Raji (cell line): Measurements from ENCODE around the gene TRPT1.

Experiments used
- POLR2A ChIP-seq: IDR thresholded peaks from 2 replicates; pipeline ENCODE4 v1.6.1; 2011; ENCODE audit warnings: low read depth, low read length, control low read depth; ENCODE audit not compliant: insufficient read depth

TRPT1 gene

DNA sequence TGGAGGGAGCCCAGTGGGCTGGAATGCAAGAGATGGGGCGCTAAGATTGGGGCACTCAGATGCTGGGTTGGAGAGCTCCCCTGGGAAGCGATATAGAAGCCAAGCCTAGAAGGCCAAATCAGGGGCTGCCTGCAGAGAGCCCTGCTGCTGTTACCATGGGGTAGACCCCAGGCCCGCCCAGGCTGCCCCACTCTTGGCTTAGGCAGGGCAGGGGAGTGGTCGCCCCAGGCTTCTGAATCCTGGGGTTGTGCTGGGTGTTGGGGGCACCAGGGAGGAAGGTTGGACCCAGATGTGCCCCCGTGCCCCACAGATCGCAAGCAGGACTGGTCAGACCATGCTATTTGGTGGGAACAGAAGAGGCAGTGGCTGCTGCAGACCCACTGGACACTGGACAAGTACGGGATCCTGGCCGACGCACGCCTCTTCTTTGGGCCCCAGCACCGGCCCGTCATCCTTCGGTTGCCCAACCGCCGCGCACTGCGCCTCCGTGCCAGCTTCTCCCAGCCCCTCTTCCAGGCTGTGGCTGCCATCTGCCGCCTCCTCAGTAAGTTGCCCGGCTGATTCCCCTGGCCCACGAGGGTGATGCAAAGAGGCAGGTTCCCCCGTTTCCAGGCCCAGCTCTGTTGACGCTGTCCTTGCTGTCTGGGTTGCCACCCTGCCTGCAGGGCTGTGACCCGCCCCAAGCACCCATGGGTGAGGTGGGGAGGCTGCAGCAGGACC lies 15.5 kb downstream of the TRPT1 start:
- TF ChIP-seq POLR2A: no peak

- no peak for TF ChIP-seq POLR2A
Observed at GRCh38 chr11:64209563-64209843, 16.5 kb downstream of the TRPT1 start.

GRCh38 chr11:64208796-64209562 lies 17.0 kb downstream of the TRPT1 start:
- TF ChIP-seq POLR2A: no peak

GRCh38 chr11:64208086-64208795 lies 17.7 kb downstream of the TRPT1 start:
- no peak for TF ChIP-seq POLR2A

DNA sequence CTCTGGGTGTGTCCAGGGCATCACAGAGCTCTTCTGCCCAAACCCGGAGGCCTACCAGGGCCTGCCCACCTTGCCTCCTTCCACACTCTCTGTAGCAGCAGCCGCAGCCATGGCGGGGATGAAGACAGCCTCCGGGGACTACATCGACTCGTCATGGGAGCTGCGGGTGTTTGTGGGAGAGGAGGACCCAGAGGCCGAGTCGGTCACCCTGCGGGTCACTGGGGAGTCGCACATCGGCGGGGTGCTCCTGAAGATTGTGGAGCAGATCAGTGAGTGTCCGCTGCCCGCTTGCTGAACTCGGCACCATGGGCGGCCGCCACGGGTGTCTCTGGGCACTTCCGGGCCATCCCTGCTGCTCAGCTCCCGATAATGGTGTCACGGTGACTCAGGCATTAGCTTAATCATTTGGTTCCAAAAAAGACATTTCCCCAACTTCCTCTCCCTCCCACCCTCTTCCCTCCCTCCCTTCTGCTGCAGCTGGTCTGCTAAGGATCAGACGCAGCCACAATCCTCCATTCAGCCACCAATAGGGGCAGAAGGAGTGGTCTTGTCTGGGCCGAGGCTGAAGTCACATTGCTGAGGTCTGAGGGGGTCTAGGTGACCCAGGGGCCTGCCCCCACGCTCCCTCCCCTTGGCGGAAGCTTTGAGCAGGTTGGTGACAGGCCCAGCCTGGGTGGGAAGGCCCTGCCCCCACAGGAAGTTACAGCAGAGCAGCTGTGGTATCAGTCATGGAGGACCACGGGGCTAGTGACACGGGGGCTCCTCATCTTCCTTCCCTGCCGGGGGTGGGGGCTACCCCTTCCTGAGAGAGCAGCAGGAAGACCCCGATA lies 18.5 kb downstream of the TRPT1 start:
- peak; percentile 81 for TF ChIP-seq POLR2A

DNA sequence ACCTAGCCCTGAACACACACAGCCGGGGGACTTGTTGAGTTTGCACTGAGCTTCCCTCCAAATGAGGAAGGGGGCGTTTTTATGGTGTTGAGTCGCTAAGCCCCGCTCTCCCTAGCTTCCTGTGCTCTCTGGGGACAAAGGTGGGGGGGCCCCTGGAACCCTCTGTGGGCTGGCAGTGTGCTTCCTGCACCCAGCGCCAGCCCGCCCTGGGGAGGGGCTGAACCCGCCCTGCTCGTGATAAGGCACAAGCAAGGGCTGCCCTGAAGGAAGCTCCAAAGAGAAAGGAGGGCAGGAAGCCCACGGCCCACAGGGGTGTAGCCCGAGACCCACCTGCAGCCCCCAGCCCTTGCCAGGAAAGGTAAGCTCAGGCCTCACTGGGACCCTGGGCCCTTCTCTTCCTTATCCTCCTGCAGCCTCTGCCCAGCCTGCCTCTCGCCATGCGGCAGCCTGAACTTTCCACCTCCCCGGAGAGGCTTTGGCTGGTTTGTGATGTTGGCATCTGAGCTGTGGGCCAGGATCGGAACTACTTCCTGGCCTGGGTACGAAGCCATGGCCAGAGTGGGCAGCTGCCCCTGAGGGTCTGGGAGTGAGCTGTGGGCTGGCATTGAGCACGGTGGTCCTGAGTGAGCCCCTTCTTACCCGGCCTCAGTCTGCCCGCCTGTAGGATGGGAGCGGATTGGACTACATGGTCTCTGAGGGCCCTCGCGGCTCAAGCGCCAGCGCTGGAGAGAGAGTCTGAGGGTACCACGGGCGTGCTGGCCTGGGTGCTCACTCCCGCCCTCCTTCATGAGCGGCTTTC lies 19.3 kb downstream of the TRPT1 start, which contains the start of gene FERMT3:
FERMT3 (plus strand) TSS at position 265 of the 799 bp plus-strand sequence. CDS start 644 bp downstream, outside the sequence.
- peak; percentile 73 for TF ChIP-seq POLR2A

GRCh38 chr11:64204464-64204989 lies 21.5 kb downstream of the TRPT1 start:
- TF ChIP-seq POLR2A: 0 out of 2 replicates have a peak, but pooled peaks have one; percentile 34

DNA sequence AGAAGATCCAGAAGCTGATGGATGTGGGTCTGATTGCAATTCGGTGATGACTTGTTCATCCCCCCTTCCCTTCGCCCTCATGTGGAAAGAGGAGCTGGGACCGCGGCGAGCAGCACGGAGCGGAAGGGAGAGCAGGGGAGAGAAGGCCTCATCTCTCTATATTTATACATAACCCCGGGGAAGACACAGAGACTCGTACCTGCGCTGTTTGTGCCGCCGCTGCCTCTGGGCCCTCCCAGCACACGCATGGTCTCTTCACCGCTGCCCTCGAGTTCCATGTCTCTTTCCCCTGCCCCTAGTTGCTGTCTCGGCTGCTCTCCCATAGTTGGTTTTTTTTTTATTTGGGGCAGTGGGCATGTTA lies 21.9 kb downstream of the TRPT1 start:
- no peak for TF ChIP-seq POLR2A

DNA sequence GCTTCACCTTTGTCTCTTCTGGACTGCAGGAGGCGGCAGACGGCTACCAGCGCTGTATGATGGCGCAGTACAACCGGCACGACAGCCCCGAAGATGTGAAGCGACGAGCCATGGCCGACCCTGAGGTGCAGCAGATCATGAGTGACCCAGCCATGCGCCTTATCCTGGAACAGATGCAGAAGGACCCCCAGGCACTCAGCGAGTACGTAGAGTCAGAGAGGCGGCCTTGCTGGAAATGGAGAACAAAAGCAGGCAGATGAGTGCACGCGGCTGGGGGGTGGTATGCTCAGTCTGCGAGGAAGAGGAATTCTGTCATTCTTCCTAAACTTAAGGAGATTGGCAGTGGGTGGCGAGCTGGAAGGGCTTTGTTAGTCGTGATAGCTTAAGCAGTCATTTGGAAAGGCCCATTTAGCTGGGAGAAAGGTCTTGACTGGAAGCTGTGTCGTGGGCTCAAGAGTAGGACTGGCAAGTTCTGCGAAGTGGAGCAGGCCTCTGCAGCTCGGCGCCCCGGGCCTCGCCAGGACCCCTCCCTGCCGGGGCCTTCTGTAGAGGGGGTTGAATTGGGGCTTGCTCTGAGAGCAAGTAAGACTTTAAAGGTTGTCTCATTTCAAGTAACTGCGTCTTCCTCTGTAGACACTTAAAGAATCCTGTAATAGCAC lies 22.4 kb downstream of the TRPT1 start:
- no peak for TF ChIP-seq POLR2A

DNA sequence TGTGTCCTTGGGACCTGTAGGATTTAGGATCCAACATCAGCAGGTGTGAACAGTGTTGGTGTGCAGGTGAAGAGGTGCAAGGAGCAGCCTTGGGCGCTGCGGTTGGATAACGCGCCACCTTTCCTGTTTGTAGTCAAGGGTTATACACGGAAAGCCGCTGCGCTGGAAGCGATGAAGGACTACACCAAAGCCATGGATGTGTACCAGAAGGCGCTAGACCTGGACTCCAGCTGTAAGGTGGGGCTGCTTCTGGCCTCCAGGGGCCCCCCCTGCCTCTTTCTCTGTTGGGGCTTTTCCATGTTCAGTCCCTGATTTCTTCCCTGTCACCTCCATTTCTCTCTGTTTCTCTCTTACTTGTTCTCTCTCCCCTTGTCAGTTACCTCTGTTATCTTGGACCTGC lies 23.0 kb downstream of the TRPT1 start:
- TF ChIP-seq POLR2A: no peak

DNA sequence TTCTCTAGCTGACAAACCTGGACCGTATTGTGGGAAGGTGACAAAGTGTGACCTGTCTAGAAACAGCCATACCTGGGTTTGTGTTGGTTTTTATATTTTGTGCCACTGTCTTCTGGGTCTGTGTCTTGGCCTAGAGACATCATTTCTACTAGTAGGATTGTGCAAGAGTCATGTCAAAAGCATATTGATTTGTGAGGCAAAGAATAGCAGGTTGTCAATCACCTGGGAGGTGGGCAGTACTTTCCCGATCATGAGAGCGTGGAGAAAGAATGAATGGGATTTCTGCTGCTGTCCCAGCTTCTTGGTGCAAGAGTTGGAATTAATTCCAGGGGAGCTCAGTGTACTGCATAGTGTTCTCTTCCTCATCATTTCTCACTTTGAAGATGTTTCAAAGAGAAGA lies 24.4 kb downstream of the TRPT1 start:
- TF ChIP-seq POLR2A: no peak

GRCh38 chr11:64198511-64198910 lies 27.5 kb downstream of the TRPT1 start:
- TF ChIP-seq POLR2A: no peak

- no peak for TF ChIP-seq POLR2A
Observed at GRCh38 chr11:64196626-64197025, 29.4 kb downstream of the TRPT1 start.

- TF ChIP-seq POLR2A: no peak
Observed at GRCh38 chr11:64192434-64192833, 33.6 kb downstream of the TRPT1 start.
